GM23338 (cell line): ENCODE results near the gene VCL.

Experiments used
- CTCF ChIP-seq, 2 experiments: fragments of 200-600 bp in 1 of 2; sonication (generic) in 1 of 2; conservative IDR thresholded peaks; 2 replicates each; pipeline versions ENCODE4 v1.5.1 to v1.6.1; 2016 to 2017; ENCODE audit warnings: antibody characterized with exemption in 2 of 2, low read depth in 2 of 2, mild to moderate bottlenecking in 2 of 2, moderate library complexity in 1 of 2
- EZH2 ChIP-seq: fragments of 200-600 bp; sonication (generic); IDR thresholded peaks from one replicate; pipeline ENCODE4 v1.8.0; 2017; ENCODE audit warnings: antibody characterized with exemption, mild to moderate bottlenecking, low read depth; ENCODE audit not compliant: unreplicated experiment
- JUNB ChIP-seq: IDR thresholded peaks from one replicate; pipeline ENCODE4 v1.6.1; 2016; ENCODE audit warnings: antibody characterized with exemption; ENCODE audit not compliant: unreplicated experiment
- POLR2AphosphoS5 ChIP-seq: IDR thresholded peaks from 2 replicates; pipeline ENCODE4 v1.6.1; 2016; ENCODE audit warnings: antibody characterized with exemption, low read depth

DNA sequence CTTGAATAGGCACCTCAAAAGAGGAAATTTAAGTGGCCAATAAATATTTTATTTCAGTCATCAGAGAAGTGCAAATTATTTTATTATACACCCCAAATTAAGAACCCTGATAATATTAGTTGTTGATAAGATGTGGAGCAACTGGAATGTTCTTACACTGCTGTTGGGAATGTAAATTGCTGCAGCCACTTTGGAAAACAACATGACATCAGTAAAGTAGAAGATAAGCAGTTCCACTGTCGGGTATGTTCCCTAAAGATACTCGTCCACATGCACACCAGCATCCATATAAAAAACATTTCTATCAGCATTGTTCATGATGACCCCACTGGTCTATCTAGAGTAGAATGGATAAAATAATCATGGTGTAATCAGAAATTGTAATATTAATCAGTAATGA, 46.5 kb downstream of the VCL start:
- TF ChIP-seq CTCF (conservative IDR thresholded peaks at IDR 0.05; ENCODE audit: low read depth in 2 of 2) (no peak), POLR2AphosphoS5 (no peak), JUNB (no peak), EZH2 (no peak)
